BJ (cell line): Measurements from ENCODE around the gene FGD5. TPM values are rescaled to one million over a fixed set of nuclear protein-coding genes. Genes with fewer than 3 reads are reported as not detected.

Experiments
- CTCF ChIA-PET: fragments of 350-600 bp; formaldehyde crosslinking; extraction: SDS; loops from one replicate; lab custom pipeline; 2021; ENCODE audit warnings: antibody characterized with exemption, inconsistent platforms; lab: Yijun Ruan, JAX
- POLR2A ChIA-PET: fragments of 300-600 bp; sonication (Branson Sonifier 250); formaldehyde crosslinking; extraction: SDS; loops from one replicate; lab custom pipeline; 2021; ENCODE audit warnings: antibody characterized with exemption; lab: Charles Lee
- DNase-seq: peaks from one replicate; pipeline ENCODE4 v3.0.0-alpha.2; 2011; ENCODE audit warnings: low read depth
- H3K27me3 ChIP-seq: 2 replicates; pipeline ENCODE4 v1.6.0; 2011; ENCODE audit warnings: low read length; ENCODE audit not compliant: control insufficient read depth, insufficient read depth
- H3K36me3 ChIP-seq: 2 replicates; pipeline ENCODE4 v1.5.1; 2011; ENCODE audit warnings: low read length; ENCODE audit not compliant: control insufficient read depth, insufficient read depth
- H3K4me3 ChIP-seq: 2 replicates; pipeline ENCODE4 v1.5.1; 2011; ENCODE audit warnings: low read depth, mild to moderate bottlenecking, control low read depth, low read length
- polyA plus RNA-seq: library from polyadenylated mRNA; depleted of rRNA; stranded (reverse); fragments of >200 nt; gene quantifications from 2 replicates; pipeline ENCODE4 v1.2.3, GENCODE V29; 2011
- TF ChIP-seq, protein P1 (sequence below): IDR thresholded peaks from 2 replicates; pipeline ENCODE4 v1.5.1; 2011; ENCODE audit warnings: low read depth, mild to moderate bottlenecking, control low read depth, inconsistent platforms, low read length, moderate library complexity; ENCODE audit not compliant: insufficient read depth

FGD5 gene
- polyA plus RNA-seq, 1 experiment: not detected

DNA sequence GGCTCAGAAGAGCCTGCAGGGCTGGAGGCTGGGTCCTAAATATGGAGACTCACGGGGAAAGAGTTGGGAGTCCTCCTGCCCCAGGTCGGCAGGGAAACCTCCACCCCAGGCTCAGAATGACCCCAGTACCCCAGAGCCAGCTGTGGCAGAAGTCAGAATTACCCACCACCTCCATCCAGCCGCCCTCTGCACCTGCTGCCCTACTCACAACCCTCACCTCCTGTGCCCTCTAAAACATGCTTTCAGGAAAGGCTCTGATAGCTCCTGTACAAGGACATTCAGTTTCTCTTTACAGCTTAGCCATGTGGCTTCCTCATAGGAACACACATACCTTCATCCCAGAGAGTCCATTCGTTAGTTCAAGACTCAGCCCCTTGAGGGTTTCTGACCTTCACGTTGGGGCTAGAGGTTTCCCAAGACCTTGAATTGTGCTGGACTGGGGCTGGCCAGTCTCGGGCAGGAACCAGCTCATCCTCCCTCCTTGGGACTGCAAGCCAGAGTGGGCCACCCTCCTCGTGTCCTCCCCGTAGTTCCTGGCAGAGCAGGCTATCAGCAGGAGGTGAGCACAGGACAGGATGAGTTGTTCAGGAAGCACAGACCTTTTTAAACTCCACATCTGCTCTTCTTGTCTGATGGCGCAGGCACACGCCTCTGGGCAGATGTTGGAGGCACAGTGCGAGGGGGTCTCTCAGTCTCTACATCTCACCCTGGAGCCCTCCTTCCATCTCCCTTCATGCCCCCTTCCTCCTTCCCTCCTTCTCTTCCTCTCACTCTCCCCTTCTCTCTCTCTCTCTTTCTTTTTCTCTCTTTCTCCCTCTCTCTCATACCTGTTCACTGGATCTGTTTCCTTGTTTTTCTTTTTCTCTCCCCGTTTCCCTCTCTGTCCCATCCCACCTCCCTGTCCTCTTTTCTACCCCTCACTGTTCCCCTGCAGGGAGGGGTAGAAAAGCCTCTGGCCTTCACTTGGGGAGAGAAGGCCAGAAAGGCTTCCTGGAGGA is 72.7 kb downstream of the FGD5 start:
- TF ChIP-seq, protein P1, sequence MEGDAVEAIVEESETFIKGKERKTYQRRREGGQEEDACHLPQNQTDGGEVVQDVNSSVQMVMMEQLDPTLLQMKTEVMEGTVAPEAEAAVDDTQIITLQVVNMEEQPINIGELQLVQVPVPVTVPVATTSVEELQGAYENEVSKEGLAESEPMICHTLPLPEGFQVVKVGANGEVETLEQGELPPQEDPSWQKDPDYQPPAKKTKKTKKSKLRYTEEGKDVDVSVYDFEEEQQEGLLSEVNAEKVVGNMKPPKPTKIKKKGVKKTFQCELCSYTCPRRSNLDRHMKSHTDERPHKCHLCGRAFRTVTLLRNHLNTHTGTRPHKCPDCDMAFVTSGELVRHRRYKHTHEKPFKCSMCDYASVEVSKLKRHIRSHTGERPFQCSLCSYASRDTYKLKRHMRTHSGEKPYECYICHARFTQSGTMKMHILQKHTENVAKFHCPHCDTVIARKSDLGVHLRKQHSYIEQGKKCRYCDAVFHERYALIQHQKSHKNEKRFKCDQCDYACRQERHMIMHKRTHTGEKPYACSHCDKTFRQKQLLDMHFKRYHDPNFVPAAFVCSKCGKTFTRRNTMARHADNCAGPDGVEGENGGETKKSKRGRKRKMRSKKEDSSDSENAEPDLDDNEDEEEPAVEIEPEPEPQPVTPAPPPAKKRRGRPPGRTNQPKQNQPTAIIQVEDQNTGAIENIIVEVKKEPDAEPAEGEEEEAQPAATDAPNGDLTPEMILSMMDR: no peak
- H3K27me3 ChIP-seq: peaks cover 6% of the 10 kb centered on the region
- POLR2A ChIA-PET: no interaction called here
- CTCF ChIA-PET: no interaction called here
- no peaks in the 10 kb centered on the region for H3K36me3 ChIP-seq
- no peak for DNase-seq
- H3K4me3 ChIP-seq: no peak overlapping the region

DNA sequence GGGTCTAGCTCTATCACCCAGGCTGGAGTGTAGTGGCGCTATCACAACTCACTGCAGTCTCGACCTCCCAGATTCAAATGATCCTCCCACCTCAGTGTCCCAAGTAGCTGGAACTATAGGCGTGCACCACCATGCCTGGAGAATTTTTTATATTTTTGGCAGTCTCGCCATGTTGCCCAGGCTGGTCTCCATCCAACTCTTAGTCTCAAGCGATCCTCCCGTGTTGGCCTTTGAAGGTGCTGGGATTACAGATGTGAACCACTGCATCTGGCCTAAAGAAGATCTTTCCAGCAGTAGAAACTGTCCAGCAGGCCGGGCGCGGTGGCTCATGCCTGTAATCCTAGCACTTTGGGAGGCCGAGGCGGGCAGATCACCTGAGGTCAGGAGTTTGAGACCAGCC is 73.5 kb downstream of the FGD5 start:
- peaks cover 6% of the 10 kb centered on the region for H3K27me3 ChIP-seq
- ChIA-PET CTCF (no interaction called here), POLR2A (no interaction called here)
- H3K4me3 ChIP-seq: no peak overlapping the region
- DNase-seq: no peak
- H3K36me3 ChIP-seq: no peaks in the 10 kb centered on the region
- TF ChIP-seq, protein P1: no peak

DNA sequence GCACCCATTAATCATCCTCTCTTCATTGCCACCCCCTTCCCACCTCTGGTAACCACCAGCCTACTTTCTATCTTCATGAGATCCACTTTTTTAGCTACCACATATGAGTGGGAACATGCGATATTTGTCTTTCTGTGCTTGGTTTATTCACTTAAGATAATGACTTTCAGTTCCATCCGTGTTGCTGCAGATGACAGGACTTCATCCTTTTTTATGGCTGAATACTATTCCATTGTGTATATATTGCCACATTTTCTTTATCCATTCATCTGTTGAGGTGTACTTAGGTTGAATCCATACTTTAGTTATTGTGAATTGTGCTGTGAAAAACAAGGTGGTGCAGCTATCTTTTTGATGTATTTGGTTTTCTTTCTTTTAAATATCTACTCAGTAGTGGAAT is 75.3 kb downstream of the FGD5 start:
- TF ChIP-seq, protein P1: no peak
- Histone ChIP-seq H3K36me3 (no peaks in the 10 kb centered on the region), H3K4me3 (no peak overlapping the region), H3K27me3 (peaks cover 6% of the 10 kb centered on the region)
- ChIA-PET CTCF (no interaction called here), POLR2A (no interaction called here)
- DNase-seq: no peak

DNA sequence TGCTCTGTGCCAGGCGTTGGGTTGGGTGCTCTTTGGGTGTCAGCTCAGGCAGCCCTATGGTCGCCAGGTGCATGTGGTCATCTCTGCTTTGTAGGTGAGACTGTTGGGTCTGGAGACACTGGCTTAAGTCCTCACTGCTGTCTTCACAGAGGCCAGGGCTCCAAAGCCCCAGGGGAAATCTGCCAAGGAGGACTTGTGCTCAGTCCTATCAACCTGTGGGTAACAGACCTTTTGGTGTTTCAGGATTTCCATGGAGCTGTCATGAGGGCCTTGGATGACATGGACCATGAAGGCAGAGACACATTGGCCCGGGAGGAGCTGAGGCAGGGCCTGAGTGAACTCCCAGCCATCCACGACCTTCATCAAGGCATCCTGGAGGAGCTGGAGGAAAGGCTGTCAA is 78.5 kb downstream of the FGD5 start:
- ChIA-PET CTCF (interaction anchor here (3.4 kb wide), 1 partner anchor 24 kb away, joined by 9 read pairs; no protein-coding TSS in a partner anchor), POLR2A (no interaction called here)
- TF ChIP-seq, protein P1: no peak

DNA sequence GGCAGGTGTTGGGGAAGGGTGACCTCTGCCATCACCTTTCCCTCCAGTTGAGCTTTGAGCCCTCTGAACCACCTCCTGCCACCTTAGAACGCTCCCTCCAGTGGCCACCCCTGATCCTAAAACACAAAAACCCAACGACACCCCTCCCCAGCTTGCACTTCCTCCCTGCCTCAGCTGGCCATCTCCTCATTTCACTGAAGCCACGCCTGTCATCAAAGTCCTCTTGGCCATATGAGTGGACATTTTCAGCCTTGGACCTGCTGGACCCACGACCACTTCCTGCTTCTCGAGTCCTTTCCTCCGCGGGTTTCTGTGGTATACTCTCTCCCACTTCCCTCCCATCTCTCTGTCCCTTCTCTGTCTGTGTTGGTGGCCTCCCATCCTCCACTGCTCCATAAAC is 80.2 kb downstream of the FGD5 start:
- POLR2A ChIA-PET: no interaction called here
- no peak for DNase-seq
- Histone ChIP-seq H3K4me3 (no peak overlapping the region), H3K36me3 (no peaks in the 10 kb centered on the region), H3K27me3 (no peaks in the 10 kb centered on the region; the same call in 1 of the 2 replicates)
- CTCF ChIA-PET: interaction anchor here (3.4 kb wide), 1 partner anchor 22 kb away, joined by 9 read pairs; no protein-coding TSS in a partner anchor
- TF ChIP-seq, protein P1: no peak

More for the DNA sequence above, 78.5 kb downstream of the FGD5 start:
- H3K36me3 ChIP-seq: no peaks in the 10 kb centered on the region
- no peak overlapping the region for H3K4me3 ChIP-seq
- no peak for DNase-seq
- no peaks in the 10 kb centered on the region; the same call in 1 of the 2 replicates for H3K27me3 ChIP-seq
